Psoas muscle (tissue), 8 donors: ENCODE measurements around the gene GSTM1. TPM values are rescaled to one million over a fixed set of nuclear protein-coding genes. Genes with fewer than 3 reads are reported as not detected.
A peak's percentile ranks its signal among the peaks of the same experiment; 100 is the strongest.

Source experiments
- ATAC-seq, 4 donors: fragments of 200-7000 bp; cut with Tn5 transposase; one replicate each; pipeline ENCODE4 v1.9.1; 2020; ENCODE audit warnings: moderate library complexity in 3 of 4, mild to moderate bottlenecking in 2 of 4
- DNase-seq, 2 donors: peaks; one replicate each; pipeline ENCODE4 v3.0.0-alpha.2; 2020
- H3K27ac ChIP-seq: fragments of 200-600 bp; one replicate; pipeline ENCODE4 v1.8.0; 2022
- H3K27me3 ChIP-seq, 3 donors: fragments of 200-600 bp in 1 of 3; one replicate each; pipeline versions ENCODE4 v1.6.1 to v1.8.0; 2013 to 2022; ENCODE audit warnings: low read length in 2 of 3, mild to moderate bottlenecking in 2 of 3, moderate library complexity in 1 of 3; ENCODE audit not compliant: insufficient read depth in 3 of 3
- H3K36me3 ChIP-seq, 2 donors: fragments of 200-600 bp in 1 of 2; one replicate each; pipeline versions ENCODE4 v1.6.1 to v1.8.0; 2013 to 2022; ENCODE audit warnings: low read depth in 1 of 2, mild to moderate bottlenecking in 1 of 2, moderate library complexity in 1 of 2; ENCODE audit not compliant: insufficient read depth in 1 of 2
- H3K4me1 ChIP-seq: fragments of 200-600 bp; one replicate; pipeline ENCODE4 v1.8.0; 2022
- H3K4me3 ChIP-seq: fragments of 200-600 bp; one replicate; pipeline ENCODE4 v1.8.0; 2022; ENCODE audit warnings: mild to moderate bottlenecking
- H3K9me3 ChIP-seq: fragments of 200-600 bp; one replicate; pipeline ENCODE4 v1.8.0; 2022
- WGBS, 3 donors: extraction: QIAGEN DNeasy Blood & Tissue Kit; methylation state at CpG; one replicate each; pipeline versions ENCODE4 v1.1.6 to v1.1.7; 2013; 5-methylcytosine and 5-hydroxymethylcytosine counted together
- intact Hi-C, 2 donors: fragments of 100-400 bp; cut with DNase I; formaldehyde crosslinking; loops; one replicate each; pipeline versions ENCODE4 v1.11.0 to v1.14.2; 2022
- polyA plus RNA-seq, 3 donors: library from polyadenylated mRNA; stranded (reverse); fragments of 200-250 nt; gene quantifications; one replicate each; pipeline ENCODE4 v1.2.3, GENCODE V29; 2013
- total RNA-seq, 4 donors: library from RNA; stranded (reverse); fragmentation: NEBNext Ultra II Directional in 2 of 4; extraction: Animal tissue kit (Norgen Biotek cat#: 25700) in 2 of 4; gene quantifications; one replicate each; pipeline versions ENCODE4 v1.2.1 to v1.2.4, GENCODE V29; 2021 to 2023
- TF ChIP-seq, protein P1 (sequence below): fragments of 200-600 bp; IDR thresholded peaks from one replicate; pipeline ENCODE4 v1.8.0; 2022; ENCODE audit warnings: antibody characterized with exemption
- donor health status: healthy with polysubstance abuse.
- donor health status: DM: no; HTN: no; CAD: no; lungs with moderate emphysema.
- donor health status: Bipolar disorder and iron deficiency.
- donor health status: healthy.
- donor health status: DM: yes; HTN: yes; CAD: no.
- donor health status: DM: no; HTN: no; CAD: no.
- donor health status: DM: no; HTN: no; CAD: no.
- donor health status: DM: yes; HTN: yes; CAD: no.

Gene GSTM1
- total and polyA plus RNA-seq, 7 donors: 0.21 to 89.4 (median 27.6) TPM; not detected in 1

DNA sequence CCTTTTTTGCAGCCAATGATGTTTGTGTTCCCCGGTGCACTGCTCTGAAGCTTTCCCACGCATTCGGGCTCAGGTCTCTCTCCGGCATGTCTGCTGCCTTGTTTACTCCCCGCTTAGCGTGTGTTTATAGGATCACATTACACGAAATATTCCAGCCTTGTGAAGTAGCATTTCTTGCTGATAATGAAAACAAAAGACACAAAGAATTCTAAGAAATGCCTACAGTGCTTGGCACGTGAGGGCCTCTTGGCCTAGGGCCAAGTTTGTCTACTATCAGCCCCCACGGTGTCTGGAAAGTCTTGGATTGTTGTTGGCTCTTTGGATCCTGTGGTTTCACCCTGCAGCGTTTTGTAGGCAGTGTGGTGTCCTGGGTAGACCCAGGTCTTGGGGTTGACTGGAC lies 42.9 kb upstream of the GSTM1 start:
- WGBS, 3 donors: 57 to 58% methylated on average over 10 of the region's 10 CpGs; no CpG with 5 or more reads in 1 of the 3 donors
- ATAC-seq: no peak
- intact Hi-C loops: loop anchor here (5.0 kb wide), 4 partner anchors 43 to 338 kb away; partner anchors contain the start of genes AHCYL1 (in 1 of the 2), GNAI3 (in 1 of the 2) and GSTM1 (in 1 of the 2)
- TF ChIP-seq, protein P1, sequence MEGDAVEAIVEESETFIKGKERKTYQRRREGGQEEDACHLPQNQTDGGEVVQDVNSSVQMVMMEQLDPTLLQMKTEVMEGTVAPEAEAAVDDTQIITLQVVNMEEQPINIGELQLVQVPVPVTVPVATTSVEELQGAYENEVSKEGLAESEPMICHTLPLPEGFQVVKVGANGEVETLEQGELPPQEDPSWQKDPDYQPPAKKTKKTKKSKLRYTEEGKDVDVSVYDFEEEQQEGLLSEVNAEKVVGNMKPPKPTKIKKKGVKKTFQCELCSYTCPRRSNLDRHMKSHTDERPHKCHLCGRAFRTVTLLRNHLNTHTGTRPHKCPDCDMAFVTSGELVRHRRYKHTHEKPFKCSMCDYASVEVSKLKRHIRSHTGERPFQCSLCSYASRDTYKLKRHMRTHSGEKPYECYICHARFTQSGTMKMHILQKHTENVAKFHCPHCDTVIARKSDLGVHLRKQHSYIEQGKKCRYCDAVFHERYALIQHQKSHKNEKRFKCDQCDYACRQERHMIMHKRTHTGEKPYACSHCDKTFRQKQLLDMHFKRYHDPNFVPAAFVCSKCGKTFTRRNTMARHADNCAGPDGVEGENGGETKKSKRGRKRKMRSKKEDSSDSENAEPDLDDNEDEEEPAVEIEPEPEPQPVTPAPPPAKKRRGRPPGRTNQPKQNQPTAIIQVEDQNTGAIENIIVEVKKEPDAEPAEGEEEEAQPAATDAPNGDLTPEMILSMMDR: no peak
- no peak for DNase-seq
- H3K27me3 ChIP-seq: no peaks in the 10 kb centered on the region
- no peak overlapping the region for H3K27ac ChIP-seq
- no peak overlapping the region for H3K4me3 ChIP-seq
- no peaks in the 10 kb centered on the region for H3K36me3 ChIP-seq
- no peaks in the 10 kb centered on the region for H3K9me3 ChIP-seq
- H3K4me1 ChIP-seq: no peaks in the 10 kb centered on the region

DNA sequence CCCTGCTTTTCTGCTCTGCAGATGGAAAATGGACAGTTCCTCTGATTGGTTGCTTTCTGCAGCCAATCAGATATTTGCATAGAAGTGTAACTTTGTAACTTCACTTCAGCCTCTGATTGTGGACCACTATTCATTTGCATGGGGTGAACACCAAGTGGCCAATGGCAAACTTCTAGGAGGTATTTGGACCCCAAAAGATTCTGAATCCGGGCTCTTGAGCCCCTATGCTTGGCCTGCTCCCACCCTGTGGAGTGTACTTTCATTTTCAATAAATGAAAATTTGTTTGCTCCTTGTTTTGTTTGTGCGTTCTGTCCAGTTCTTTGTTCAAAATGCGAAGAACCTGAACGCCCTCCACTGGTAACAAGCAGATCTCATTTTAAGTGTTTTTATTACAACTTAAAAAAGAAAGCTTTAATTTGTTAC lies 38.1 kb upstream of the GSTM1 start:
- H3K27ac ChIP-seq: no peak overlapping the region
- ATAC-seq: peak in 1 of 4 donors; percentile 44
- H3K27me3 ChIP-seq: no peaks in the 10 kb centered on the region
- intact Hi-C loops: no loop called here
- H3K36me3 ChIP-seq: no peaks in the 10 kb centered on the region
- no peak for DNase-seq
- H3K9me3 ChIP-seq: no peaks in the 10 kb centered on the region
- 32 to 58% (median 43%) methylated on average over 4 of the region's 4 CpGs for WGBS, 3 donors
- no peaks in the 10 kb centered on the region for H3K4me1 ChIP-seq
- TF ChIP-seq, protein P1: peak; percentile 26
- peak overlapping the region; percentile 35 for H3K4me3 ChIP-seq

DNA sequence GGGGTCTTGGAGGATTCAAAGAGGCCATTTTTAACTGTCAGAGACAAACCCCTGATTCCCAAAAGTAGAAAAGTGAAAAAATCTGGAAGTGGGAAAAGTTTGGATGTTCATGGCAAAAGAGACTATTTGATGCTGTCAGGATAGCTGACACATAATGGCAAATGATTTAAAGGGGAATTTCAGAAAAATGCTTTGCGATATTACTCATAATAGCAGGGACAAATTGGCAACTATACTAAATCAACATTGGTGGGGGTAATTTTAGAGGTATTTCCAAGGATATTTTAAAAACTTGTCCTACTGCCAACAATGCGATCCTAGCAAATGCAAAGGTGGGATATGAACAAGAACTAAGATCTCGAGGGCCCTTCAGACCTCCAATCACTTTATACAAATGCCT lies 37.0 kb upstream of the GSTM1 start:
- TF ChIP-seq, protein P1: no peak
- Histone ChIP-seq H3K4me3 (no peak overlapping the region), H3K4me1 (peaks cover 10% of the 10 kb centered on the region), H3K27me3 (no peaks in the 10 kb centered on the region), H3K27ac (no peak overlapping the region), H3K9me3 (no peaks in the 10 kb centered on the region), H3K36me3 (no peaks in the 10 kb centered on the region)
- DNase-seq (no peak), ATAC-seq (no peak)
- intact Hi-C loops: no loop called here
- WGBS, 3 donors: 91 to 95% (median 95%) methylated on average over 3 of the region's 3 CpGs

DNA sequence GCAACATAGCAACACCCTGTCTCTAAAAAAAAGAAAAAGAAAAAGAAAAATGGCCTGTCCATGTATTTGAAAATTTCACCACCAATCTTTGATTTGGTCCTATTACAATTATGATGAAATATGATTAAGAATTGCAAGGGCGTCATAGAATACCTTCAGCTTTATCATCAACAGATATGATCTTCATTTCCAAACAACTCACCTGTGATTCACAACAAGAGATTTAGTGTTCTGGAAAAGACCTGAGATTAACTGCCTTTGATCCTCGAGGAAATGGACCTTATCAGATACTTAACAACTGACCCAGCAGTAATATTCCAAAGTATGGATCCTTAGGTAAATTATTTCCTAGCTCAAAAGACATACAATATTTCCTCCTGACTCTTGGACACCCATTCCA lies 35.2 kb upstream of the GSTM1 start:
- peaks cover 13% of the 10 kb centered on the region for H3K4me1 ChIP-seq
- intact Hi-C loops: no loop called here
- H3K36me3 ChIP-seq: peaks cover 0 to 2% of the 10 kb centered on the region in 2 donors
- TF ChIP-seq, protein P1: no peak
- DNase-seq: no peak
- H3K9me3 ChIP-seq: no peaks in the 10 kb centered on the region
- ATAC-seq: no peak
- H3K27ac ChIP-seq: no peak overlapping the region
- 60 to 90% (median 89%) methylated on average over 2 of the region's 2 CpGs for WGBS, 3 donors
- H3K4me3 ChIP-seq: no peak overlapping the region
- H3K27me3 ChIP-seq: no peaks in the 10 kb centered on the region

DNA sequence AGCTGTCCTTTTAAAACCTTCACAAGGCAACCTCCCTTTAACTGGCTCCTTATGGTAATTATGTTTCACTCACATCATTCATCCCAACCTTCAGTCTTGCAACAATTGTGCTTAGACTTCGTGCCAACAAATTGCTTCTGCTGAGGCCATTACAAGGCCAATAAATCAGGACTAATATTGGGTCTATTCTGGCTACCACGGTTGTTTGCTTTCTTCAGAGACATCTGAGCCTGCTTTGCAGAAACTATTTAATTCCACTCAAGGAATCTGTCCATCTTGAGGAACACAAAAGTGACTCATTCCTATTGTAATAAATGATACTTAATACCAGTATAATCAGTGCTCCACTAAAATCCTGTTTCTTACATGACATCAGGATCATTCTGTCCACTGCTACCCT lies 34.3 kb upstream of the GSTM1 start:
- 58 to 59% (median 58%) methylated on average over 2 of the region's 2 CpGs for WGBS, 3 donors
- no peak overlapping the region for H3K27ac ChIP-seq
- no peaks in the 10 kb centered on the region for H3K27me3 ChIP-seq
- peaks cover 14% of the 10 kb centered on the region for H3K4me1 ChIP-seq
- intact Hi-C loops: no loop called here
- ATAC-seq (no peak), DNase-seq (no peak)
- H3K9me3 ChIP-seq: no peaks in the 10 kb centered on the region
- TF ChIP-seq, protein P1: no peak
- no peak overlapping the region for H3K4me3 ChIP-seq
- peaks cover 0 to 11% of the 10 kb centered on the region in 2 donors for H3K36me3 ChIP-seq
